Measurements from ENCODE around the gene NFAM1. TPM values are rescaled to one million over a fixed set of nuclear protein-coding genes. Genes with fewer than 3 reads are reported as not detected.

The NFAM1 gene
- total RNA-seq, 2 donors from 2014 or later = 0.74 to 3.5 TPM

- Histone ChIP-seq H3K27me3 (no peaks in the 10 kb centered on the region), H3K4me3 (no peak overlapping the region), H3K36me3 (no peaks in the 10 kb centered on the region), H3K9me3 (no peaks in the 10 kb centered on the region), H3K27ac (peak overlapping the region; percentile 24 to 68), H3K4me1 (peaks cover 0 to 40% of the 10 kb centered on the region in 2 donors)
- no peak for TF ChIP-seq CTCF (IDR thresholded peaks at IDR 0.05)
- DNase-seq (ENCODE audit: low spot score) = peak; percentile 64
Measured at GRCh38 chr22:42365111-42365865, 66.9 kb downstream of the NFAM1 start.

- TF ChIP-seq CTCF (IDR thresholded peaks at IDR 0.05) = no peak
- no peak overlapping the region for H3K4me3 ChIP-seq
- H3K36me3 ChIP-seq = no peaks in the 10 kb centered on the region
- no peaks in the 10 kb centered on the region for H3K9me3 ChIP-seq
- no peaks in the 10 kb centered on the region for H3K27me3 ChIP-seq
- H3K27ac ChIP-seq = peak overlapping the region; percentile 24 to 68
- H3K4me1 ChIP-seq = peaks cover 0 to 36% of the 10 kb centered on the region in 2 donors
- DNase-seq (ENCODE audit: low spot score) = peak; percentile 67
Measured at GRCh38 chr22:42364604-42365110, 67.5 kb downstream of the NFAM1 start.

GRCh38 chr22:42363892-42364291, 68.3 kb downstream of the NFAM1 start:
- H3K4me3 ChIP-seq = no peak overlapping the region
- H3K4me1 ChIP-seq = peaks cover 0 to 32% of the 10 kb centered on the region in 2 donors
- H3K27ac ChIP-seq = peak overlapping the region in 1 of 2 donors; percentile 24
- no peaks in the 10 kb centered on the region for H3K27me3 ChIP-seq
- no peak for DNase-seq (ENCODE audit: low spot score)
- H3K9me3 ChIP-seq = no peaks in the 10 kb centered on the region
- H3K36me3 ChIP-seq = no peaks in the 10 kb centered on the region
- no peak for TF ChIP-seq CTCF (IDR thresholded peaks at IDR 0.05)

GRCh38 chr22:42361523-42361922, 70.7 kb downstream of the NFAM1 start:
- no peak for DNase-seq (ENCODE audit: low spot score)
- H3K9me3 ChIP-seq = no peaks in the 10 kb centered on the region
- no peak for TF ChIP-seq CTCF (IDR thresholded peaks at IDR 0.05)
- peaks cover 0 to 13% of the 10 kb centered on the region in 2 donors for H3K4me1 ChIP-seq
- no peaks in the 10 kb centered on the region for H3K36me3 ChIP-seq
- no peak overlapping the region for H3K27ac ChIP-seq
- H3K4me3 ChIP-seq = no peak overlapping the region
- H3K27me3 ChIP-seq = no peaks in the 10 kb centered on the region

GRCh38 chr22:42360348-42360747, 71.9 kb downstream of the NFAM1 start:
- H3K4me1 ChIP-seq = peaks cover 0 to 3% of the 10 kb centered on the region in 2 donors
- H3K27ac ChIP-seq = no peak overlapping the region
- no peaks in the 10 kb centered on the region for H3K27me3 ChIP-seq
- no peak for DNase-seq (ENCODE audit: low spot score)
- H3K36me3 ChIP-seq = no peaks in the 10 kb centered on the region
- no peaks in the 10 kb centered on the region for H3K9me3 ChIP-seq
- no peak overlapping the region for H3K4me3 ChIP-seq
- TF ChIP-seq CTCF (IDR thresholded peaks at IDR 0.05) = no peak
